Inflammatory macrophage (primary cell): ENCODE data around the gene C3orf22.
"Not testable (repeated sequence)": the region's sequence is repeated elsewhere in the genome, so short reads cannot be mapped to it uniquely, and the experiment has no call there.

Experiments used
- DNase-seq, 2 donors: peaks; one replicate each; pipeline ENCODE4 v3.0.0-alpha.2; 2020 to 2022
- total RNA-seq, 18 experiments: gene quantifications; one replicate each; lab custom pipeline; 2026; ENCODE audit warnings: mixed read lengths in 6 of 18, inconsistent platforms in 2 of 18; lab: John Stamatoyannopoulos, UW

The C3orf22 gene, protein sequence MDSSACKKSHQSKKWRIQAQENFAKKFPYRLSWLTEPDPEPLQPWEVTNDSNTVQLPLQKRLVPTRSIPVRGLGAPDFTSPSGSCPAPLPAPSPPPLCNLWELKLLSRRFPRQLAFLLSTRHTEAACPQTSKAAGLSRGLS
- total RNA-seq = 0 to 0.10 (median 0) reads per million in 18 experiments

DNA sequence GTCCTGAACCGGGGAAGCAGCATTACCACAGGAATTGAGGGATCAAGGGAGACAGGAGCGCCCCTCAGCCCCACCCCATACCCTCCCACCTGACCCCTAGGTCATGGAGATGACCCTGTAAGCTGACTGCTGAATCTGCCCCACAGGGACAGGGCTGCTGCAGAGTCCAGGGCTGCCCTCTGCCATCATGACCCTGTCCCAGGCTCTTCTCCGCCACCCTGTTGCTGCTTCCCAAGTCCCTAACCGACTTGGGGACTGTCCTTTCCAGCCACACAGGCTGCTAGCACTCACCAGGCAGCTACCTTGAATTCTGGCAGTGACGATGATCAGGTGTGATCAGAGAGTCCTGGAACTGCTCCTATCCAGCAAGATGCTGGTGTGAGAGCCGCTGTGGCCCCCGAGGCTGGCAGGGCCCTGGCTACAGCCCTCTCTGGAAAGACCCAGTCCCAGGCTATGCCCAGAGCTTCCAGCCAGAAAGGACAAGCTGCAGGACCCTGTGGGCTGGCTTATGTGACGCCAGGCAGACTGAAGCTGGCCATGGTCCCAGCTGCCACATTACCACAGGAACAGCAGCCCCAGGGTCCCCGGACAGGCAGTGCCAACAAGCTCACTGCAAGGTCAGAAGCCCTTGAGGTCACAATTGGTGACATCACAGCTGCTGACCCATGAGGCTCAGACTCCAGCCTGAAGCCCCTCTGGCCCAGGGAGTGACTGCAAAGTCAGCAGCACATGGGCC, at the start of gene C3orf22:
TSS of gene C3orf22 (minus strand) at position 597 of the 736 bp plus-strand sequence. CDS start 5,542 bp downstream, outside the sequence.
- no peak for DNase-seq

DNA sequence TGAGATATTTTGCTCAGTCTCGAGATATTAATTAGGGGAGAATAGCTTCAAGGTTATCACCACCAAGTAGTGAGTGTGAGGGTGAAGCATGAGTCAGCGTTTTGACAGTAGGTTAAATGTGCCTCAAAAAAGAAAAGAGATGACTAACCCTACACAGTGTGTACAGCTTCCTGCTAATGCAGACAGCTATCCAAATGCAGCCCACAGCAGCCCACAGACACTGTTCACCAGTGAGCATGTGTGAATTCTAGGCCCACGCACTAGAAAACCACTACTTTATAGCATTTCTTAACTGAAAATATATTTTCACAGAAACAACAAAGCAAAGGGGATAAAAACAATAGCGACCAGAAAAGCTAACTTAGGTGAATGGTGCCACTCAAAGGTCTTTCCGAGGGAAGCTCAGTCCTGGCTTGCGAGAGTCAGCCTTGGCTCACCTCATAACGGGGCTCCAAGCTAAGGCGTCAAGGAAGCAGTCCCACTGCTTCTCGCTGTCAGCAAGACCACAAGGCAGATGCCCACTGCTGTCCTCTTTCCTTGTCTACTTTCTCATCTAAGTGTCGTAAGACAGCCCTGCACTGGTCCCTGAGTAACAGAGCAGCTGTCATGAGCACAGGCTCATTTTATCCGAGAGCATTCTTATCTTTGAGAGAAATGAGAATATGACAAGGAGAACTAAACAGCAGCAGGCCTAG, 48.6 kb upstream of the C3orf22 start:
- DNase-seq = peak; percentile 77 to 91

DNA sequence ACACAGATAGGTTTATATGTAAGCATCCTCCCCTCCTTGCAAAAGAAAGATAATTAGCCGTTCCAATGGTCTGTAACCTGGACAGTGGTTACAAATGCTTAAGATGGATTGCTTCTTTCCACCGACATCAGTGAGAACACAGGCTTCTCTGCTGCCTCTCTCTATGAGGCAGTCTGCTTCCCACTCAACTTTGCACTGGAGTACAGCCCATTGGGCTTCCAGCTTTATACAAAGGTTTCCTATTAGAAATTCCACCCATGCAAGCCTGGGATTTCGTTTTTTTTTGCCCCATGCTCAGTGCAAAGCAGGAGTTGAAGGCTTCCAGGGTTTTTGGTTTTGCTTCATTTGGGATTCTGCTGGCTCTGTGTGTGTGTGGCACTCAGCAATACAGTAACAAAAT, 47.3 kb upstream of the C3orf22 start:
- no peak for DNase-seq

DNA sequence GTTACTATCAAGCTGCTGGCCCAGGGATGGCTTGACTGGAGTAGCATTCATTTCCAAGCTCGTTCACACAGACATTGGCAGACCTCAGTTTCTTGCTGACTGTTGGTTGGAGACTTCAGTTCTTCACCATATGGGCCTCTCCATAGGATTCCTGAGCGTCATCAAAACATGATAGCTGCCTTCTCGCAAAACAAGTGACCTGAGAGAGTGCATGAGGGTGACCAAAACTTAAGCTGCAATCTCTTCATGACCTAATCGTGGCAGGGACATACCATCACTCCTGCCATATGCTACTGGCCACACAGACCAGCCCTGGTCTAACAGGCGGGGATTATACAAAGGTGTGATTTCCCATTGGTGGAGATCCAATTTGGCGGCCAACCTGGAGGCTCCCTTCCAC, 46.0 kb upstream of the C3orf22 start:
- DNase-seq = no peak

DNA sequence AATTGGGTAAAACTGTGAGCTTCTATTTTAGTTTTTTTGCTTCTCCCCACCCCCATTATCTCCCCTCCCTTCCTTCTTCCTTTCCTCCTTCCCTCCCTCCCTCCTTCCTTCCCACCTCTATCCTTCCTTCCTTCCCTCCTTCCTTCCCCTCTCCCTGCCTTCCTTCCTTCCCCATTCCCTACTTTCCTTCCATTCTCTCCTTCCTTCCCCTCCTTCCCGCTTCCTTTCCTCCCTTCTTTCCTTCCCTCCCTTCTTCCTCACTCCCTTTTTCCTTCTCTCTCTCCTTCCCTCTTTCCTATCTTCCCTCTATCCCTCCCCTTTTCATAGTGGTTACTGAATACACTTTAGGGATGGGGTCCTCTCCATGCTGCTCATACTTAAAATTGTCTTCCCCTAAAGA, 40.4 kb upstream of the C3orf22 start:
- DNase-seq = no peak

DNA sequence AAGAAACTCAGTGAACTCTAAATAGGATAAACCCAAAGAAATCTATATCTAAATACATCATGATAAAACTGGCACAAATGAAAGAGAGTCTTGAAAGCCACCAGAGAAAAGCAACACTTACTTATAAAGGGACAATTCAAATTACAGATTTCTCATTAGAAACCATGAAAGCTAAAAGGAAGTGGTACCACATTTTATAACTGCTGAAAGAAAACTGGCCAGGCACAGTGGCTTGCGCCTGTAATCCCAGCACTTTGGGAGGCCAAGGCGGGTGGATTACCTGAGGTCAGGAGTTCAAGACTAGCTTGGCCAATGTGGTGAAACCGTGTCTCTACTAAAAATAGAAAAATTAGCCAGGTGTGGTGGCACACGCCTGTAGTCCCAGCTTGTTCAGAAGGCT, 36.7 kb upstream of the C3orf22 start:
- DNase-seq = not testable (repeated sequence)

DNA sequence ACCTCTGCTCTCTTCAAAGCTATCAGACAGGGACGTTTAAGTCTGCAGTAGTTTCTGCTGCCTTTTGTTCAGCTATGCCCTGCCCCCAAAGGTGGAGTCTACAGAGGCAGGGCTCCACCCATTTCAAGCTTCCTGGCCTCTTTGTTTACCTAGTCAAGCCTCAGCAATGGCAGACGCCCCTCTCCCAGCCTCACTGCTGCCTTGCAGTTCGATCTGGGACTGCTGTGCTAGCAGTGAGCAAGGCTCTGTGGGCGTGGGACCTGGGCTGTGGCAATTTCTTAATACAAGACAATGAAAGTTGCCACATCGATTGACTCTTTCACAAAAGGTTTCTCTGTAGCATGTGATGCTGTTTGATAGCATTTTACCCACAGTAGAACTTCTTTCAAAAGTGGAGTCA, 32.8 kb upstream of the C3orf22 start:
- DNase-seq = peak; percentile 76 to 84

DNA sequence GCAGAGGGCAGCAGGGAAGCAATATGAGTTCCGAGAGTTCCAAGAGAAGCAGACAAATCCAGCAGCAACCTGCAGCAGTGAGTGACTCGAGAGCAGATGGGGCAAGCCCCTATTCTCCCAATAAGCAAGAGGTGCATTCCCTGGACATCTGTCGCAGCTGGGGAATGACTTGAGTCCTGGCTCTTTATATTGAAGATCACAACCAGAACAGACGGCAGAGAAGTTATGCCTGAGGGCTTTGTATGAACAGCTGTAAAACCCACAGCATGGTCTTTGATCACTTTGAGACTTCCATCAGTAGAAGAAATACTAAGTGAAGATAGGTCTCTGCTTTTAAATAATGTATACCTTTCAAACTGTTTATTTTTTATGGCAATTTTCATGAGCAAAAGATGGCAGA, 23.6 kb upstream of the C3orf22 start:
- DNase-seq = no peak

DNA sequence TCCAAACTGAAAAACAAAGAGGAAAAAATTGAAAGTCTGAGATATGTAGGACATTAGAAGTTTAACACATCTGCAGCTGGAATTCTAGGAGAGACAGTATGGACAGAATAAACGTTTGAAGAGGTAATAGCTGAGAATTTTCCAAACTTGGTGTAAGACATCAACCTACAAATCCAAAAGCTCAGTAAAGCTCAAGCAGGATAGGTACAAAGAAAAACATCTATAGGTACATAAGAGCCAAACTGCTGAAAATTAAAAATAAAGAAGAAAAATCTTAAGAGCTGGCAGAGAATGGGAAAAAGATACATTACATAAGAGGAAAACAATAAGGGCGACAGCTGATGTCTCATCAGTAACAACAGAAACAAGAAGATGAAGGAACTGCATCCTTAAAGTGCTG, 22.8 kb upstream of the C3orf22 start:
- no peak for DNase-seq

DNA sequence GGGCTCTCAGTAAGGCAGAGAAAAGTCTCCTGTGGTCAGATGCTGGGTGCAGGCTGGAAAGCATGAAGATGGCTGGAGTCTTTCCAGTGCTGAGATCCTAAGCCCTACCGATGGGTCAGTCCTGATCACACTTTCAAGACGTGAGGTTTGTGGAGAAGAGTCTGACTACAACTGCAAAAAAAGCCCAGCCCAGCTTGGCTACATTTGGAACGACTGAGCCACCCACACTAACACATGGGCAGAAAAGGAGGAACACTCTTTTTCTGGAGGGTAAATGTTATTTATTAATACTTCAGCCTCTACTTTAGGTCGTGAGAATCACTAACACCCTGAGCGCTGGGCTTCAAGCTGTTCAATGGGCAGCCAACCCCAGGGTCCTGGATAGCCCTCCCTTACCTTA, 22.0 kb upstream of the C3orf22 start:
- DNase-seq = peak; percentile 17 to 48

DNA sequence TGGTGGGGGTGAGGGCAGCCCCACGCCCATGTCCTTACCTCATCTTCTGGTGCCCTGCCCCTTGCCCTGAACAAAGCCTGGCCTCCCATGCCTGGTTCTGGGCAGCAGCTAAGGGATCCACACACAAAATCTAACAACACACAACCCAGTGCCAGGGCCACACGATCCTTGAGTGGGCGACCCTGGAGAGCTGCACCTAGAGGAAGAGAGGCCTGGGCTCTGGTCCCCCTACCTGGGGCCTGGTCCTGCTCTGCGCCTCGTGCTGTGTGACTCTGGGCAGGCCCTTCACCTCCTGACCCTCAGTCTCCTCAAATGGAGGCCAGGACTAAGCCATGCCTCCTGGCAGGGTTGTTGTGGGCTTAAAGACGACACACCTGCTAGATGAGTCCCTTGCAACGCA, 20.0 kb upstream of the C3orf22 start:
- DNase-seq = no peak

DNA sequence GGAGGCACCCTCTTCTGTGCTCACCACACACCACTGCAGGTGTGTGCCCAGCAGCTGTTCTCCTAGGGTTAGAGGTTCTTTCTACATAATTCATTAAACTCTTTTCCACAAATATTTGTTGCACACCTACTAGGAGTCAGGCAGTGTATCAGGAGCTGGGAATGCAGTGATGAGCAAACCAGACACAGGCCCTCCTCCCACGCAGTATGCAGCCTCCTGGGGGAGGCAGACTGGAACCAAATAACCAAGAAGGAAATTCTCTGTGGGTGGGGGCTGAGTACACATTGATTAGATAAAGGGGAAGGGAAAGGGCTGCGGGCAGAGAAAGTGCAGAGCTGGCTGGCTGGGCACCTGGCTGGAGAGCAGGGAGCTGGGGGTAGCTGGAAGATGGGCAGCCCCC, 18.5 kb upstream of the C3orf22 start:
- DNase-seq = peak; percentile 3 to 44

DNA sequence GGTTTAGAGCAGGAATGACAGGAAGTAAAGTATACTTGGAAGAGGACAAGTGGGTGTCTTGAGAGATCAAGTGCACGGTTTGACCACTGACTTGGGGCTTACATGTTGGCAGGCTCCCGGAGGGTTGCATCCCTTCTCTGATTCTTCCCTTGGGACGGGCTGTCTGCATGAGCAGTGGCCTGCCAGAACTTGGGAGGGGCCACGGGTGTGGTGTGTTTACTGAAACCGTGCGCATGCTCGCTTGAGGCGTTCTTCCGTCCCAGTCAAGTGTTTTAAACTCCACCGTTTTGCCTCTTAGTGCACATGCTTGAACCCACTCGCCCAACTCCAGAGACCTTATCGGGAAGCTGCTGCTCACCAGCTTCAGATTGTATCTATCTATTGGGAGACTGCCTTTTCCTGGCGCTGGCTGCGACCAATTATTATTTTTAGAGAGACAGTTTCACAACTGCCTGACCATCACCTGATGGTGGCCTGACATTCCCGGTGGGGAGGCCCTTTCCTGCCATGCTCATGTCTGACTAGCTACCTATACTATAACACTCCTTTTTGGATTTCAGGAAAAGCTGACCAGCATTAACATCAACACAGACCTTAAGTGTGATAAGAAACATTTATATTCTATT, 14.9 kb upstream of the C3orf22 start:
- no peak for DNase-seq

DNA sequence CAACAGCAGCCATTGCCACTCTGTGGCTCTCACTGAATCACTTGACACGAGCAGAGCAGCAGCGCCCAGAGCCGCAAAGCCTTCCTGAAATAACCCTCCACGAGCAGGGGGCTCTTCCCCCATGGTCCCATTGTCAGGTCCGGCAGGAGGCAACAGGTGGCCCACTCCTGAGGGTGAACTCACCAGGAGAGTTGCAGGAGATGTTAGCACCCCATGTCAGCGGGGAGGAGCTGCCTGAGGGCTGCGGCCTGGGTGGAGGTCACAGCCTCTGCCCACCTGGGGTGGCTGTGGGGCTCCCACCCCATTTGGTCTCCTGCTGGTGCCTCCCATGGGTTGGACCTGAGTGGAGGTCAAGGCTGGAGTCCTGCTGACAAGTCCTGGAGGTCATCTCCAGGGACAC, 12.3 kb upstream of the C3orf22 start:
- DNase-seq = no peak

DNA sequence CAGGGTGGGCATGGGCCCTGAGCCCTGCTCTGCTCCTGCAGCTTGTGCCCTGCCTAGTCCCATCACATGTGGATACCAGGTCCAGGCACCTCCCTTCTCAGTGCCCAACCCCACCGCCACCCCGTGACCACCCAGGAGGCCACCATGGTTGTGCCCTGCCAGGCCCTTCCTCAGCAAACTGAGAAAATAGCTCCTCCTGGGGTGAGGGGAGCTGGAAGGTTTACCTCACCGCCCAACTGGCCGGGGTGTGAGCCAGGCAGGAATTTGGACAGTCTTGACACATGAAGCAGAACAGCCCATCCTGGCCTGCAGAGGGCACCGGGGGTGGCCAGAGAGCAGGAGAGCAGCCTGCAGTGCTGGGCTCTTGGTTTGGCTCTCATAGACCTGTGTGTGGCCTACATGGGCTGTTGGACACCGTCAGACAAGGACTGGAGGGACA, 11.4 kb upstream of the C3orf22 start:
- DNase-seq = peak; percentile 7 to 50

DNA sequence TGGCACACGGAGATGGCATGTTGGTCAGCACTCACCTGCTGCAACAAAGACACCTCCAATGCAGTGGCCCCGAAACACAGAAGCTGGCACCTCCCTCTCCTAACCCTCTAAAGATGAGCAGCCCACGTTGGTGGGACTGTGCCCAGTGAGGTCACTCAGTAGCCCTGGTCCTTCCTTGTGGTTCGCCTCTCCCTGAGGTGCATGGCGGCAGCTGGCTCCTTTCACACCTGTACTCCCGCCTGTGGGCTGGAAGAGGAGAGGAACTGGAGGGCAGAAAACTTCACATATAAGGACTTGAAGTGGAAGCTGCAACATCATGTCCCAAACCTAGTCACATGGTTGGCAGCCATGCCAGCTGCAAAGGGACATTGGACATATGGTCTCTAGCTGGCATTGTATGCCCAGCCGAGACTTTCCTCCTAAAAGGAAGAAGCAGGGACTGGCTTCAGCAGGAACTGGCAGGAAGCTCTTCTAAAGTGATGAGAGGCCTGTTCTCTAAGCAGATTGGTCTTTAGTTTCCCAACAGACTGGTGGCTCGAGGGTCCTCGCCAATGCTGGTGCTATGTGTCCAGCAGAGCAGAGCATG, 10.8 kb upstream of the C3orf22 start:
- DNase-seq = no peak

DNA sequence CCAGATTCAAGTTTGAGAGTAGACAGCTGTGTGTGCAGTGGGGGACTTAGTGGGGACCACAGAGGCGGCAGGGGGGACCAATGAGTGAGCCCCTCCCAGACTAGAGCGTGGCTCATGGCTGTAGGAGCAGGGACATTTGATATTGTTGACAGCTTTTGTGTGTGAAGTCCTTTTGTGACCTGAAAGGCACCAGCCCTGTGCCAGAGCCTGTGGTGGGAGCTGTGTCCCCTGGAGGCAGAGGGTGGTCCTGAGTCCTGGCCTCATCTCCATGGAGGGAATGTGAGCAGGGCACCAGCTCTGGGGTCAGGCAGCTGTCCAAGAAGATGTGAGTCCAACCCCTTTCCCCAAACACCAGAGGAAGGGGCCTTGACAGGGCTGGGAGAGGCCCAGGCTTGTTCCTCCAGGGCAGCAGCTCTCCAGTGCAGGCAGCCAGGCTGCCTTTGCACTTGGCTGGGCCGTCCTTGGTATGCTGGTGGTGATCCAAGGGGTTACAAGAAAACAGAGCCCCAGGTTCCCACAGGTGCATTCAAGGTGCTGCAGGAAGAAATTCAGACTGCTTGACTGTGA, 10.1 kb upstream of the C3orf22 start:
- DNase-seq = no peak

DNA sequence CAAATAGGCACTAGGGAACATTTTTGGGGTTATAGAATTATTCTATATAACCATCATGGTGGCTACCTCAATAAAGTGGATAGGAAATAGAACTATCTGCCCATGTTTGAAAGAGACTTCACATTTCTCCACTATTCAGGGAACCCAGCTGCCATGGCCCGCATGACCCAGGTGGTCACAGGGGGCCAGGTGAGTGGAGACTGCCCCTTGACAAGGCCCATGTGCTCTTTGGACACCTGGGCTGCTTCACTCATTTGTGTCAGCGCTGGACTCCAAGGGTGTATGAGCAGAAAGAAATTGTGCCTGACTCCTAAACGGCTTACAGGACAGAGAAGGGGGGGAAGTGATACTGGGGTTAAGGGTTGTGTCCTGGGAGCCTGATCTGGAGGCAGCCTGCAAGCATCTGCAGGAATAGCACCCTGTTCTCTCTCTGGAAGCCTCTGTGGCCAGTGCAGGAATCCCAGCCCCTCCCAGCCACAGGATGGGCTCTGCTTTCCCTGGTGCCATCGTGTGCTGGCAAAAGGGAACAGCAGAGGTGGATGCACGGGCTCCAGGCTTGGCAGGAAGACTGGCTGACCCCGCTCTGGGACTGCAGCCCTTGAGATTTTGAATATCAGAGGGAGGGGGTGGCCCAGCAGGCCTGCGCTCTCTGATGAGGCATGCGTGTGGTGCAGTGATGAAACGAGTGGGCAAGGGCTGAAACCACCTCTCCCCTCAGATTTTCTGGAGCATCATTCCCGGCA, 9.1 kb upstream of the C3orf22 start:
- no peak for DNase-seq

DNA sequence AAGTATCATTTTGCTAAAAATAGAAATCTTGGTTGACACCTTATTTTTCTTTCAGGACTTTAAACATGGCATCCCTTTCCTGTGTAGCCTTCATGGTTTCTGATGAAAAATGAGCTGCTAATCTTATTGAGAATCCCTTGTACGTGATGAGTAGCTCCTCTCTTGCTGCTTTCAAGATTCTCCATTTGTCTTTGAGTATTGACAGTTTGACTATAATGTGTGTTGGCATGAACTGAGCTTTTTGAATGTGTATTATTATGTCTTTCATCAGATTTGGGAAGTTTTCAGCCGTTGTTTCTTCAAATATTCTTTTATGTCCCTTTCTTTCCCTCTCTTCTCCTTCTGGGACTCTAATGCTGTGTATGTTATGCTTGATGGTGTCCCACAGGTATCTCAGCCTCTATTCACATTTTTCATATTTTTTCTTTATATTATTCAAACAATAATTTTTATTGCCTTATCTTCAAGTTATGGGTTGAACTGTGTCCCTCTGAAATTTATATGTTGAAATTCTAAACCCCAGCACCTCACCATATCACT, 4.1 kb upstream of the C3orf22 start:
- DNase-seq = no peak

DNA sequence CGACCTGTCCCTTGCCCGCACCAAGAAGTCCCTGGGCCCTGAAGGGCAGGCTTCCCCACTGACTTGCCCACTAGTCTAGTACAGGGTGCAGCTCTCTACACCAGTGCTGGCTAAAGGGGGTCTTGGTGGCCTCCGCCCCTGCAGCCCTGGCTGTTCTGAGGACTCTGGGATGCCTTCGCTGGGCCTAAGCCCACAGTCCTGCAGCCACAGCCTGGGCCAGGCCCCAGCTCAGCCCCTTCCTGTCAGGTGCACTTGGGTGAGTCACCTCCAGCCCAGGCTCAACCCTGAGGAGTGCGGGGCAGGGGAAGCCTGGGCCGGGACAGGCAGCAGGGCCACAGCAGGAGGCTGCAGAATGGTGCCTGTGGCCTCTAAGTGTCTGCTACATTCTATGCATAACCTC, 971 bp downstream of the C3orf22 start:
- DNase-seq = no peak

DNA sequence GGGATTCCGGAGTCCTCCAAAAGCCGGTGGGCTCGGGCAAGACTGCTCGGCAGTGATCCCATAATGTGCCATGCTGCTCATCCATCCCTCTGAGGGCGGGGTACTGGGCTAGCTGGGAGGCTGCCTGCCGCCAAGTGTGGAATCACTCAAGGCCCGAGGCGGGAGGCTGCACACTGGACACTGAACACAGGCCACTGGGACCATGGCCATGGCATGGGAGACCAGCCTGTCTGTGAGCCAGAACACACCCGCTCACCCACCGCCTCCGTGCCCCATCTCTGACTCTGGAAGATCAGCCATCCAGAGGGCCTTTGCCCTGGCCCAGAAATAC, 1.4 kb downstream of the C3orf22 start:
- DNase-seq = no peak
